ENCODE results near the gene INTS4.
"Not testable (repeated sequence)": the region's sequence is repeated elsewhere in the genome, so short reads cannot be mapped to it uniquely, and the experiment has no call there.

INTS4 gene

GRCh38 chr11:77994434-77995362 lies at the start of gene INTS4:
Gene INTS4, minus strand, starts transcription at chr11:77994668. Its CDS starts 25 bp downstream, at chr11:77994643.
- H3K4me1 Mint-ChIP-seq: peaks cover 16% of the 10 kb centered on the region
- peak within 1 kb of the TSS; percentile 92 for H3K27ac Mint-ChIP-seq
- H3K36me3 Mint-ChIP-seq (ENCODE audit: low read depth): peaks cover 7% of the 10 kb centered on the region
- TF ChIP-seq CTCF (IDR thresholded peaks at IDR 0.05): no peak
- no peaks in the 10 kb centered on the region for H3K9me3 Mint-ChIP-seq
- peak within 1 kb of the TSS; percentile 98 for H3K4me3 Mint-ChIP-seq
- DNase-seq: peak; percentile 96
- peaks cover 9% of the 10 kb centered on the region for H3K27me3 Mint-ChIP-seq (ENCODE audit: low read depth, poor library complexity)

- TF ChIP-seq CTCF (IDR thresholded peaks at IDR 0.05): no peak
- Mint-ChIP-seq H3K9me3 (no peaks in the 10 kb centered on the region), H3K27me3 (ENCODE audit: low read depth, poor library complexity) (peaks cover 18% of the 10 kb centered on the region)
These were observed 47.5 kb upstream of the INTS4 start for GRCh38 chr11:78041843-78042440.

GRCh38 chr11:78041380-78041719 lies 46.9 kb upstream of the INTS4 start:
- DNase-seq; H3K9me3 Mint-ChIP-seq; H3K4me3 Mint-ChIP-seq; H3K36me3 Mint-ChIP-seq (ENCODE audit: low read depth): not testable (repeated sequence)
- Mint-ChIP-seq H3K27me3 (ENCODE audit: low read depth, poor library complexity) (peaks cover 20% of the 10 kb centered on the region), H3K27ac (peak overlapping the region; percentile 75), H3K4me1 (peaks cover 40% of the 10 kb centered on the region)

More at GRCh38 chr11:78041843-78042440, 47.5 kb upstream of the INTS4 start:
- no peaks in the 10 kb centered on the region for H3K36me3 Mint-ChIP-seq (ENCODE audit: low read depth)
- H3K4me1 Mint-ChIP-seq: peaks cover 42% of the 10 kb centered on the region
- no peak for DNase-seq
- H3K4me3 Mint-ChIP-seq: no peak overlapping the region
- peak overlapping the region; percentile 75 for H3K27ac Mint-ChIP-seq

- Mint-ChIP-seq H3K27me3 (ENCODE audit: low read depth, poor library complexity) (peaks cover 20% of the 10 kb centered on the region), H3K27ac (no peak overlapping the region), H3K9me3 (no peaks in the 10 kb centered on the region), H3K4me3 (no peak overlapping the region), H3K4me1 (peaks cover 35% of the 10 kb centered on the region), H3K36me3 (ENCODE audit: low read depth) (no peaks in the 10 kb centered on the region)
- no peak for TF ChIP-seq CTCF (IDR thresholded peaks at IDR 0.05)
- no peak for DNase-seq
These were observed 46.4 kb upstream of the INTS4 start for GRCh38 chr11:78040691-78041379.

- peaks cover 16% of the 10 kb centered on the region for H3K27me3 Mint-ChIP-seq (ENCODE audit: low read depth, poor library complexity)
- DNase-seq: peak; percentile 32
- peak overlapping the region; percentile 12 for H3K4me3 Mint-ChIP-seq
- TF ChIP-seq CTCF (IDR thresholded peaks at IDR 0.05): no peak
- peak overlapping the region; percentile 75 for H3K27ac Mint-ChIP-seq
- no peaks in the 10 kb centered on the region for H3K36me3 Mint-ChIP-seq (ENCODE audit: low read depth)
- H3K9me3 Mint-ChIP-seq: no peaks in the 10 kb centered on the region
- peaks cover 31% of the 10 kb centered on the region for H3K4me1 Mint-ChIP-seq
These were observed 45.6 kb upstream of the INTS4 start for GRCh38 chr11:78039919-78040671.

All from nephron progenitor cell (in vitro differentiated cells).